ENCODE results near the gene ARMH3. TPM values are rescaled to one million over a fixed set of nuclear protein-coding genes. Genes with fewer than 3 reads are reported as not detected.

The ARMH3 gene
- total RNA-seq, 1 donor from 2014 or later: 34.4 TPM

- no peak for DNase-seq (ENCODE audit: low spot score, unreplicated experiment)
- Mint-ChIP-seq H3K4me3 (ENCODE audit: low read depth) (no peak overlapping the region), H3K27ac (no peak overlapping the region)
Observed at GRCh38 chr10:101902820-101903145, 153.2 kb downstream of the ARMH3 start.

GRCh38 chr10:101902032-101902819 lies 153.7 kb downstream of the ARMH3 start:
- Mint-ChIP-seq H3K4me1 (ENCODE audit: low read depth) (peaks cover 4% of the 10 kb centered on the region), H3K36me3 (ENCODE audit: insufficient read depth) (no peaks in the 10 kb centered on the region), H3K27ac (no peak overlapping the region), H3K4me3 (ENCODE audit: low read depth) (no peak overlapping the region), H3K27me3 (no peaks in the 10 kb centered on the region), H3K9me3 (ENCODE audit: low read depth) (no peaks in the 10 kb centered on the region)
- no peak for DNase-seq (ENCODE audit: low spot score, unreplicated experiment)
- no peak for TF ChIP-seq CTCF (IDR thresholded peaks at IDR 0.05; ENCODE audit: unreplicated experiment)

More at GRCh38 chr10:101902820-101903145, 153.2 kb downstream of the ARMH3 start:
- H3K4me1 Mint-ChIP-seq (ENCODE audit: low read depth): peaks cover 1% of the 10 kb centered on the region
- no peaks in the 10 kb centered on the region for H3K36me3 Mint-ChIP-seq (ENCODE audit: insufficient read depth)
- H3K9me3 Mint-ChIP-seq (ENCODE audit: low read depth): no peaks in the 10 kb centered on the region
- H3K27me3 Mint-ChIP-seq: no peaks in the 10 kb centered on the region
- TF ChIP-seq CTCF (IDR thresholded peaks at IDR 0.05; ENCODE audit: unreplicated experiment): no peak

GRCh38 chr10:101901340-101901739 lies 154.6 kb downstream of the ARMH3 start:
- TF ChIP-seq CTCF (IDR thresholded peaks at IDR 0.05; ENCODE audit: unreplicated experiment): no peak
- no peak overlapping the region for H3K27ac Mint-ChIP-seq
- peaks cover 4% of the 10 kb centered on the region for H3K4me1 Mint-ChIP-seq (ENCODE audit: low read depth)
- H3K9me3 Mint-ChIP-seq (ENCODE audit: low read depth): no peaks in the 10 kb centered on the region
- H3K27me3 Mint-ChIP-seq: no peaks in the 10 kb centered on the region
- no peak overlapping the region for H3K4me3 Mint-ChIP-seq (ENCODE audit: low read depth)
- DNase-seq (ENCODE audit: low spot score, unreplicated experiment): no peak
- H3K36me3 Mint-ChIP-seq (ENCODE audit: insufficient read depth): no peaks in the 10 kb centered on the region

GRCh38 chr10:101897633-101898032 lies 158.3 kb downstream of the ARMH3 start:
- DNase-seq (ENCODE audit: low spot score, unreplicated experiment): no peak
- no peak for TF ChIP-seq CTCF (IDR thresholded peaks at IDR 0.05; ENCODE audit: unreplicated experiment)
- Mint-ChIP-seq H3K4me3 (ENCODE audit: low read depth) (no peak overlapping the region), H3K36me3 (ENCODE audit: insufficient read depth) (peaks cover 1% of the 10 kb centered on the region), H3K4me1 (ENCODE audit: low read depth) (peaks cover 4% of the 10 kb centered on the region), H3K9me3 (ENCODE audit: low read depth) (no peaks in the 10 kb centered on the region), H3K27ac (no peak overlapping the region), H3K27me3 (no peaks in the 10 kb centered on the region)

DNA sequence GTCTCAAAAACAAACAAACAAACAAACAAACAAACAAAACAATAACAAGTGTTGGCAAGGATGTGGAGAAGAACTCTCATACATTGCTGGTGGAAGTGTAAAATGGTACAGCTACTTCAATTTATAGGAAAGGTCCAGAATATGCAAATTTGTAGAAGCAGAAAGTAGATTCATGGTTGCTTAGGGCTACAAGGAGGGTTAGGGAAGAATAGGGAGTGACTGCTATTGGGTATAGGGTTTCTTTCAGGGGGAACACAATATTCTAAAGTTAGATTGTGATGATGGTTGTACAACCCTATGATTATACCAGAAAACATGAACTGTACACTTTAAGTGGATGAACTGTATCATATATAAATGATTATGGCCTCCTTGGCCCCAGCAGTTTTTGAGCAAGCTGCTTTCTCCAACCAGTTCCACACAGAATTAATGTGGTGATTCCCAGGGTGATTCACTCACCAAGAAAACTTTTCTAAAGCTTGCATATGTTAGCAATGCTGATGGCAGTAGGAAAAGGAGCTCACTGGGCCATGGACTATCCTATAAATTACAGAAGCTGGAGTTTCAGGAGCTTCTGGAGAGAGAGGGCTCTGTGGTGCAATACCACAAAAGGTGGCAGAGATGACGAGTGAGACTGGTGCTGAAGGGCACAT lies 159.6 kb downstream of the ARMH3 start:
- no peak for DNase-seq (ENCODE audit: low spot score, unreplicated experiment)
- H3K4me1 Mint-ChIP-seq (ENCODE audit: low read depth): peaks cover 3% of the 10 kb centered on the region
- no peaks in the 10 kb centered on the region for H3K9me3 Mint-ChIP-seq (ENCODE audit: low read depth)
- no peak for TF ChIP-seq CTCF (IDR thresholded peaks at IDR 0.05; ENCODE audit: unreplicated experiment)
- H3K4me3 Mint-ChIP-seq (ENCODE audit: low read depth): no peak overlapping the region
- H3K27ac Mint-ChIP-seq: no peak overlapping the region
- peaks cover 1% of the 10 kb centered on the region for H3K36me3 Mint-ChIP-seq (ENCODE audit: insufficient read depth)
- no peaks in the 10 kb centered on the region for H3K27me3 Mint-ChIP-seq

Data from progenitor cell of endocrine pancreas (in vitro differentiated cells).